HEK293 (cell line): ENCODE data around the gene MED10.

Source experiments
- CTCF ChIA-PET: fragments of 350-600 bp; formaldehyde crosslinking; extraction: SDS; loops from one replicate; lab custom pipeline; 2021; ENCODE audit warnings: antibody characterized with exemption; lab: Yijun Ruan, JAX
- POLR2A ChIA-PET: fragments of 300-600 bp; formaldehyde crosslinking; extraction: SDS; loops from one replicate; lab custom pipeline; 2020; ENCODE audit warnings: antibody characterized with exemption, inconsistent platforms; lab: Yijun Ruan, JAX
- H3K27ac ChIP-seq: fragments of 200-500 bp; sonication (Bioruptor generic); 2 replicates; pipeline ENCODE4 v1.5.1; 2014; ENCODE audit warnings: low read depth, low read length, control low read depth, inconsistent platforms; ENCODE audit errors: extremely low read depth
- H3K36me3 ChIP-seq, 2 experiments: fragments of 200-500 bp in 1 of 2; sonication (Bioruptor generic) in 1 of 2; 1 replicate in 1 of 2; 2 replicates in 1 of 2; pipeline ENCODE4 v1.5.1; 2014 to 2017; ENCODE audit warnings: inconsistent platforms in 2 of 2, low read length in 2 of 2; ENCODE audit not compliant: control insufficient read depth in 2 of 2, insufficient read depth in 1 of 2
- H3K4me1 ChIP-seq: fragments of 200-500 bp; sonication (Bioruptor generic); 2 replicates; pipeline ENCODE4 v1.5.1; 2014; ENCODE audit warnings: mild to moderate bottlenecking, low read length, inconsistent platforms; ENCODE audit not compliant: control insufficient read depth, insufficient read depth
- H3K4me3 ChIP-seq: 2 replicates; pipeline ENCODE4 v1.5.1; 2011; ENCODE audit warnings: low read depth, mild to moderate bottlenecking, control low read depth, low read length, moderate library complexity
- H3K9me3 ChIP-seq: fragments of 200-500 bp; sonication (Bioruptor generic); 2 replicates; pipeline ENCODE4 v1.5.1; 2014; ENCODE audit warnings: low read depth, low read length, inconsistent platforms; ENCODE audit not compliant: control insufficient read depth, insufficient read depth
- BCL11A ChIP-seq: fragments of 450-650 bp; formaldehyde crosslinking; IDR thresholded peaks from 2 replicates; pipeline ENCODE4 v1.5.1; 2016; ENCODE audit warnings: low read depth, missing biosample characterization, missing genetic modification characterization
- GLIS1 ChIP-seq: fragments of 450-650 bp; formaldehyde crosslinking; IDR thresholded peaks from 2 replicates; pipeline ENCODE4 v1.5.1; 2016; ENCODE audit warnings: missing biosample characterization, missing genetic modification characterization
- HOXC10 ChIP-seq: sonication (generic); formaldehyde crosslinking; IDR thresholded peaks from 2 replicates; pipeline ENCODE4 v1.8.1; 2023; ENCODE audit warnings: mild to moderate bottlenecking, missing genetic modification reagents
- KLF16 ChIP-seq: fragments of 450-650 bp; formaldehyde crosslinking; IDR thresholded peaks from 2 replicates; pipeline ENCODE4 v1.5.1; 2017; ENCODE audit warnings: missing biosample characterization, missing genetic modification characterization
- MYNN ChIP-seq: fragments of 450-650 bp; formaldehyde crosslinking; IDR thresholded peaks from 2 replicates; pipeline ENCODE4 v1.5.1; 2016; ENCODE audit warnings: missing biosample characterization, missing genetic modification characterization, borderline replicate concordance
- OSR2 ChIP-seq: fragments of 450-650 bp; formaldehyde crosslinking; IDR thresholded peaks from 2 replicates; pipeline ENCODE4 v1.5.1; 2016; ENCODE audit warnings: missing biosample characterization, missing genetic modification characterization
- SP3 ChIP-seq: fragments of 450-650 bp; formaldehyde crosslinking; IDR thresholded peaks from 2 replicates; pipeline ENCODE4 v1.5.1; 2016; ENCODE audit warnings: missing biosample characterization, missing genetic modification characterization
- ZEB2 ChIP-seq: fragments of 450-650 bp; formaldehyde crosslinking; IDR thresholded peaks from 2 replicates; pipeline ENCODE4 v1.5.1; 2016; ENCODE audit warnings: missing biosample characterization, missing genetic modification characterization
- ZNF155 ChIP-seq: fragments of 450-650 bp; formaldehyde crosslinking; IDR thresholded peaks from 2 replicates; pipeline ENCODE4 v1.5.1; 2016; ENCODE audit warnings: missing biosample characterization, missing genetic modification characterization
- ZNF214 ChIP-seq: fragments of 450-650 bp; formaldehyde crosslinking; IDR thresholded peaks from 2 replicates; pipeline ENCODE4 v1.5.1; 2017; ENCODE audit warnings: missing biosample characterization, mild to moderate bottlenecking, missing genetic modification characterization, borderline replicate concordance
- ZNF274 ChIP-seq, 2 experiments: fragments of 200-500 bp in 1 of 2; fragments of 450-650 bp in 1 of 2; sonication (Bioruptor generic) in 1 of 2; formaldehyde crosslinking in 1 of 2; IDR thresholded peaks; 2 replicates each; pipeline versions ENCODE4 v1.5.1 to v1.6.1; 2014 to 2016; ENCODE audit warnings: borderline replicate concordance in 1 of 2, inconsistent platforms in 1 of 2, low read length in 1 of 2, missing biosample characterization in 1 of 2, missing genetic modification characterization in 1 of 2
- ZNF354C ChIP-seq: fragments of 450-650 bp; formaldehyde crosslinking; IDR thresholded peaks from 2 replicates; pipeline ENCODE4 v1.5.1; 2016; ENCODE audit warnings: missing biosample characterization, missing genetic modification characterization, low read depth, borderline replicate concordance
- ZNF530 ChIP-seq: fragments of 450-650 bp; formaldehyde crosslinking; IDR thresholded peaks from 2 replicates; pipeline ENCODE4 v1.5.1; 2016; ENCODE audit warnings: low read depth, missing biosample characterization, missing genetic modification characterization
- ZNF548 ChIP-seq: fragments of 450-650 bp; formaldehyde crosslinking; IDR thresholded peaks from 2 replicates; pipeline ENCODE4 v1.5.1; 2016; ENCODE audit warnings: missing biosample characterization, missing genetic modification characterization
- ZNF791 ChIP-seq: fragments of 450-650 bp; formaldehyde crosslinking; IDR thresholded peaks from 2 replicates; pipeline ENCODE4 v1.5.1; 2016; ENCODE audit warnings: missing biosample characterization, missing genetic modification characterization
- ZSCAN16 ChIP-seq: fragments of 450-650 bp; formaldehyde crosslinking; IDR thresholded peaks from 2 replicates; pipeline ENCODE4 v1.5.1; 2016; ENCODE audit warnings: missing biosample characterization, missing genetic modification characterization
- ZXDB ChIP-seq: fragments of 450-650 bp; formaldehyde crosslinking; IDR thresholded peaks from 2 replicates; pipeline ENCODE4 v1.5.1; 2016; ENCODE audit warnings: missing biosample characterization, missing genetic modification characterization
- TF ChIP-seq, protein P1 (sequence below): fragments of 450-650 bp; formaldehyde crosslinking; IDR thresholded peaks from 2 replicates; pipeline ENCODE4 v1.5.1; 2016; ENCODE audit warnings: missing biosample characterization, missing genetic modification characterization
- TF ChIP-seq, protein P2 (sequence below): fragments of 450-650 bp; IDR thresholded peaks from 2 replicates; pipeline ENCODE4 v1.5.1; 2018; ENCODE audit warnings: missing biosample characterization, mild to moderate bottlenecking, missing genetic modification characterization
- TF ChIP-seq, protein P3 (sequence below): fragments of 450-650 bp; formaldehyde crosslinking; IDR thresholded peaks from 2 replicates; pipeline ENCODE4; 2016; ENCODE audit warnings: missing biosample characterization, missing genetic modification characterization
- TF ChIP-seq, protein P4 (sequence below): fragments of 450-650 bp; formaldehyde crosslinking; IDR thresholded peaks from 2 replicates; pipeline ENCODE4 v1.5.1; 2016; ENCODE audit warnings: missing biosample characterization, missing genetic modification characterization, borderline replicate concordance
- TF ChIP-seq, protein P5 (sequence below): fragments of 450-650 bp; formaldehyde crosslinking; IDR thresholded peaks from 2 replicates; pipeline ENCODE4 v1.5.1; 2016; ENCODE audit warnings: missing biosample characterization, missing genetic modification characterization
- TF ChIP-seq, protein P6 (sequence below): fragments of 450-650 bp; formaldehyde crosslinking; IDR thresholded peaks from 2 replicates; pipeline ENCODE4 v1.5.1; 2016; ENCODE audit warnings: missing biosample characterization, missing genetic modification characterization, borderline replicate concordance

MED10 gene

DNA sequence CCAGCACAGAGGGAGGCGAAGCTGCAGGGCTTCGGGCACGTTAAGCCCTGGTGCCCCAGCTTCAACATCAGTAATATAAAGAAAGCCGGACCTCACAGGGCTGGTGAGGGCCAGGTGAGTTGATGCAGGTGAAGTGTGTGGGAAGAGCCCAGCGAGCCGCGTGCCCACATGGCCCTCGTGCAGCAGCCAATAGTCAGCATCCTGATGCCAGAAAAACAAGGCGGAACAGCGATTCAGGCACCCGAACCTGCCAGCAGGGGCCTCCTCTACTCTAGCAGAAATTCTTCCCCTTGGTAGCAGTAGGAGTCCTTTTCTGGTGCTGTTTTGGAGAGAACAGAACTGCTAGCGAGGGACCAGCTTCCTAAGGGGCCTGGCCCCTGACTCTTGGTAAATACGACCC lies 7.8 kb downstream of the MED10 start (continued):
- TF ChIP-seq, protein P1, sequence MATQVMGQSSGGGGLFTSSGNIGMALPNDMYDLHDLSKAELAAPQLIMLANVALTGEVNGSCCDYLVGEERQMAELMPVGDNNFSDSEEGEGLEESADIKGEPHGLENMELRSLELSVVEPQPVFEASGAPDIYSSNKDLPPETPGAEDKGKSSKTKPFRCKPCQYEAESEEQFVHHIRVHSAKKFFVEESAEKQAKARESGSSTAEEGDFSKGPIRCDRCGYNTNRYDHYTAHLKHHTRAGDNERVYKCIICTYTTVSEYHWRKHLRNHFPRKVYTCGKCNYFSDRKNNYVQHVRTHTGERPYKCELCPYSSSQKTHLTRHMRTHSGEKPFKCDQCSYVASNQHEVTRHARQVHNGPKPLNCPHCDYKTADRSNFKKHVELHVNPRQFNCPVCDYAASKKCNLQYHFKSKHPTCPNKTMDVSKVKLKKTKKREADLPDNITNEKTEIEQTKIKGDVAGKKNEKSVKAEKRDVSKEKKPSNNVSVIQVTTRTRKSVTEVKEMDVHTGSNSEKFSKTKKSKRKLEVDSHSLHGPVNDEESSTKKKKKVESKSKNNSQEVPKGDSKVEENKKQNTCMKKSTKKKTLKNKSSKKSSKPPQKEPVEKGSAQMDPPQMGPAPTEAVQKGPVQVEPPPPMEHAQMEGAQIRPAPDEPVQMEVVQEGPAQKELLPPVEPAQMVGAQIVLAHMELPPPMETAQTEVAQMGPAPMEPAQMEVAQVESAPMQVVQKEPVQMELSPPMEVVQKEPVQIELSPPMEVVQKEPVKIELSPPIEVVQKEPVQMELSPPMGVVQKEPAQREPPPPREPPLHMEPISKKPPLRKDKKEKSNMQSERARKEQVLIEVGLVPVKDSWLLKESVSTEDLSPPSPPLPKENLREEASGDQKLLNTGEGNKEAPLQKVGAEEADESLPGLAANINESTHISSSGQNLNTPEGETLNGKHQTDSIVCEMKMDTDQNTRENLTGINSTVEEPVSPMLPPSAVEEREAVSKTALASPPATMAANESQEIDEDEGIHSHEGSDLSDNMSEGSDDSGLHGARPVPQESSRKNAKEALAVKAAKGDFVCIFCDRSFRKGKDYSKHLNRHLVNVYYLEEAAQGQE: no peak
- TF ChIP-seq OSR2 (tag by site-specific recombination) (no peak), MYNN (tag by site-specific recombination) (no peak), ZXDB (tag by site-specific recombination) (no peak), HOXC10 (CRISPR knock-in tag) (no peak), SP3 (tag by site-specific recombination) (no peak), ZNF354C (tag by site-specific recombination) (no peak), ZEB2 (tag by site-specific recombination) (no peak), ZNF548 (no peak)
- TF ChIP-seq, protein P2, sequence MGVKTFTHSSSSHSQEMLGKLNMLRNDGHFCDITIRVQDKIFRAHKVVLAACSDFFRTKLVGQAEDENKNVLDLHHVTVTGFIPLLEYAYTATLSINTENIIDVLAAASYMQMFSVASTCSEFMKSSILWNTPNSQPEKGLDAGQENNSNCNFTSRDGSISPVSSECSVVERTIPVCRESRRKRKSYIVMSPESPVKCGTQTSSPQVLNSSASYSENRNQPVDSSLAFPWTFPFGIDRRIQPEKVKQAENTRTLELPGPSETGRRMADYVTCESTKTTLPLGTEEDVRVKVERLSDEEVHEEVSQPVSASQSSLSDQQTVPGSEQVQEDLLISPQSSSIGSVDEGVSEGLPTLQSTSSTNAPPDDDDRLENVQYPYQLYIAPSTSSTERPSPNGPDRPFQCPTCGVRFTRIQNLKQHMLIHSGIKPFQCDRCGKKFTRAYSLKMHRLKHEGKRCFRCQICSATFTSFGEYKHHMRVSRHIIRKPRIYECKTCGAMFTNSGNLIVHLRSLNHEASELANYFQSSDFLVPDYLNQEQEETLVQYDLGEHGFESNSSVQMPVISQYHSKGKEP (tag by site-specific recombination): no peak
- TF ChIP-seq, protein P3, sequence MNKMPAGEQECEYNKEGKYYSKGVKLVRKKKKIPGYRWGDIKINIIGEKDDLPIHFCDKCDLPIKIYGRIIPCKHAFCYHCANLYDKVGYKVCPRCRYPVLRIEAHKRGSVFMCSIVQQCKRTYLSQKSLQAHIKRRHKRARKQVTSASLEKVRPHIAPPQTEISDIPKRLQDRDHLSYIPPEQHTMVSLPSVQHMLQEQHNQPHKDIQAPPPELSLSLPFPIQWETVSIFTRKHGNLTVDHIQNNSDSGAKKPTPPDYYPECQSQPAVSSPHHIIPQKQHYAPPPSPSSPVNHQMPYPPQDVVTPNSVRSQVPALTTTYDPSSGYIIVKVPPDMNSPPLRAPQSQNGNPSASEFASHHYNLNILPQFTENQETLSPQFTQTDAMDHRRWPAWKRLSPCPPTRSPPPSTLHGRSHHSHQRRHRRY (tag by site-specific recombination): no peak

DNA sequence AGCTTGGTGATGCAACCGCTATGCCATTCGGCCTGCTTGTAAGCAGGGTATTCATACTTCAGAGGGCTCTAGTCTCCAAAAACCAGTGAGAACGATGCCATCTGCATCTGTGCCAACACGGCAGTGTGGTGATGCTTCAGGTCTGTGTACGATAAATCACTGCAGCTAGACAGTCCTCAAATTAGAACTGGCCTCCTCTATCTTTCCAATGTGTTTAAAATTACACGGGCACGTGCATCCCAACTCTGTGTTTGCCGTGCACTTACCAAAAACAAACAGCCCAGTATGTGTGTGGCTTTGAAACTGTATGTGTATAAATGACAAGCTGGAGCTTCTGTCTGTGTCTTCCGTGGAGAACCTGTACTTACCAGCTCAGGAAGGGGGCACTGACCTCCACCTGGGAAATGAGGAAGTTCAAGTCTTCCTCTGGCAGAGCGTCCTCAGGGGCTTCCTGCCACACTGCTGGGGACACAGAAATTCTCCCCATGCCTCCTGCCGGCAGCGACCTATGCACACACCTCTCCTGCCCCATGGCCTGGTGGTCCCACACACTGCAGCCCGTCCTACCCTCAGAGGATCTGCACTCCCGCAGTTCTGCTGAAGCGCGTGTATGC lies 12.3 kb downstream of the MED10 start:
- ChIA-PET POLR2A (interaction anchor here (1.7 kb wide), 1 partner anchor 13 kb away, joined by 14 read pairs; the partner anchor contains the start of gene MED10), CTCF (interaction anchor here (0.6 to 1.4 kb wide), 3 partner anchors 9 to 162 kb away, joined by 3 to 4 read pairs (median 3); no protein-coding TSS in a partner anchor)
- Histone ChIP-seq H3K27ac (no peak overlapping the region), H3K4me3 (no peak overlapping the region), H3K9me3 (no peaks in the 10 kb centered on the region), H3K36me3 (peaks cover 17 to 51% of the 10 kb centered on the region in 2 experiments), H3K4me1 (no peaks in the 10 kb centered on the region)
- no peak for TF ChIP-seq ZNF214 (tag by site-specific recombination)
- no peak for TF ChIP-seq GLIS1
- TF ChIP-seq, protein P4, sequence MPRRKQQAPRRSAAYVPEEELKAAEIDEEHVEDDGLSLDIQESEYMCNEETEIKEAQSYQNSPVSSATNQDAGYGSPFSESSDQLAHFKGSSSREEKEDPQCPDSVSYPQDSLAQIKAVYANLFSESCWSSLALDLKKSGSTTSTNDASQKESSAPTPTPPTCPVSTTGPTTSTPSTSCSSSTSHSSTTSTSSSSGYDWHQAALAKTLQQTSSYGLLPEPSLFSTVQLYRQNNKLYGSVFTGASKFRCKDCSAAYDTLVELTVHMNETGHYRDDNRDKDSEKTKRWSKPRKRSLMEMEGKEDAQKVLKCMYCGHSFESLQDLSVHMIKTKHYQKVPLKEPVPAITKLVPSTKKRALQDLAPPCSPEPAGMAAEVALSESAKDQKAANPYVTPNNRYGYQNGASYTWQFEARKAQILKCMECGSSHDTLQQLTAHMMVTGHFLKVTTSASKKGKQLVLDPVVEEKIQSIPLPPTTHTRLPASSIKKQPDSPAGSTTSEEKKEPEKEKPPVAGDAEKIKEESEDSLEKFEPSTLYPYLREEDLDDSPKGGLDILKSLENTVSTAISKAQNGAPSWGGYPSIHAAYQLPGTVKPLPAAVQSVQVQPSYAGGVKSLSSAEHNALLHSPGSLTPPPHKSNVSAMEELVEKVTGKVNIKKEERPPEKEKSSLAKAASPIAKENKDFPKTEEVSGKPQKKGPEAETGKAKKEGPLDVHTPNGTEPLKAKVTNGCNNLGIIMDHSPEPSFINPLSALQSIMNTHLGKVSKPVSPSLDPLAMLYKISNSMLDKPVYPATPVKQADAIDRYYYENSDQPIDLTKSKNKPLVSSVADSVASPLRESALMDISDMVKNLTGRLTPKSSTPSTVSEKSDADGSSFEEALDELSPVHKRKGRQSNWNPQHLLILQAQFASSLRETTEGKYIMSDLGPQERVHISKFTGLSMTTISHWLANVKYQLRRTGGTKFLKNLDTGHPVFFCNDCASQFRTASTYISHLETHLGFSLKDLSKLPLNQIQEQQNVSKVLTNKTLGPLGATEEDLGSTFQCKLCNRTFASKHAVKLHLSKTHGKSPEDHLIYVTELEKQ (tag by site-specific recombination): no peak
- TF ChIP-seq, protein P5, sequence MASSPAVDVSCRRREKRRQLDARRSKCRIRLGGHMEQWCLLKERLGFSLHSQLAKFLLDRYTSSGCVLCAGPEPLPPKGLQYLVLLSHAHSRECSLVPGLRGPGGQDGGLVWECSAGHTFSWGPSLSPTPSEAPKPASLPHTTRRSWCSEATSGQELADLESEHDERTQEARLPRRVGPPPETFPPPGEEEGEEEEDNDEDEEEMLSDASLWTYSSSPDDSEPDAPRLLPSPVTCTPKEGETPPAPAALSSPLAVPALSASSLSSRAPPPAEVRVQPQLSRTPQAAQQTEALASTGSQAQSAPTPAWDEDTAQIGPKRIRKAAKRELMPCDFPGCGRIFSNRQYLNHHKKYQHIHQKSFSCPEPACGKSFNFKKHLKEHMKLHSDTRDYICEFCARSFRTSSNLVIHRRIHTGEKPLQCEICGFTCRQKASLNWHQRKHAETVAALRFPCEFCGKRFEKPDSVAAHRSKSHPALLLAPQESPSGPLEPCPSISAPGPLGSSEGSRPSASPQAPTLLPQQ (tag by site-specific recombination): no peak
- TF ChIP-seq ZSCAN16 (tag by site-specific recombination): no peak
- no peak for TF ChIP-seq ZNF530 (tag by site-specific recombination)
- no peak for TF ChIP-seq BCL11A (tag by site-specific recombination)
- no peak for TF ChIP-seq KLF16 (tag by site-specific recombination)
- TF ChIP-seq ZNF155 (tag by site-specific recombination): no peak
- no peak for TF ChIP-seq ZNF274 (IDR thresholded peaks at IDR 0.05; ENCODE audit: low read length)
- TF ChIP-seq ZNF274 (tag by site-specific recombination; IDR thresholded peaks at IDR 0.05; ENCODE audit: borderline replicate concordance): no peak
- TF ChIP-seq ZNF791 (tag by site-specific recombination): no peak
- TF ChIP-seq, protein P6, sequence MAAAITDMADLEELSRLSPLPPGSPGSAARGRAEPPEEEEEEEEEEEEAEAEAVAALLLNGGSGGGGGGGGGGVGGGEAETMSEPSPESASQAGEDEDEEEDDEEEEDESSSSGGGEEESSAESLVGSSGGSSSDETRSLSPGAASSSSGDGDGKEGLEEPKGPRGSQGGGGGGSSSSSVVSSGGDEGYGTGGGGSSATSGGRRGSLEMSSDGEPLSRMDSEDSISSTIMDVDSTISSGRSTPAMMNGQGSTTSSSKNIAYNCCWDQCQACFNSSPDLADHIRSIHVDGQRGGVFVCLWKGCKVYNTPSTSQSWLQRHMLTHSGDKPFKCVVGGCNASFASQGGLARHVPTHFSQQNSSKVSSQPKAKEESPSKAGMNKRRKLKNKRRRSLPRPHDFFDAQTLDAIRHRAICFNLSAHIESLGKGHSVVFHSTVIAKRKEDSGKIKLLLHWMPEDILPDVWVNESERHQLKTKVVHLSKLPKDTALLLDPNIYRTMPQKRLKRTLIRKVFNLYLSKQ (tag by site-specific recombination): no peak
